HG02938 (cell line): ENCODE measurements around the gene SHROOM3.

Experiments used
- ATAC-seq: cut with Tn5 transposase; IDR thresholded peaks from one replicate; pipeline ENCODE4 v1.9.1; 2021; ENCODE audit warnings: mild to moderate bottlenecking, moderate library complexity; ENCODE audit not compliant: unreplicated experiment

The SHROOM3 gene

DNA sequence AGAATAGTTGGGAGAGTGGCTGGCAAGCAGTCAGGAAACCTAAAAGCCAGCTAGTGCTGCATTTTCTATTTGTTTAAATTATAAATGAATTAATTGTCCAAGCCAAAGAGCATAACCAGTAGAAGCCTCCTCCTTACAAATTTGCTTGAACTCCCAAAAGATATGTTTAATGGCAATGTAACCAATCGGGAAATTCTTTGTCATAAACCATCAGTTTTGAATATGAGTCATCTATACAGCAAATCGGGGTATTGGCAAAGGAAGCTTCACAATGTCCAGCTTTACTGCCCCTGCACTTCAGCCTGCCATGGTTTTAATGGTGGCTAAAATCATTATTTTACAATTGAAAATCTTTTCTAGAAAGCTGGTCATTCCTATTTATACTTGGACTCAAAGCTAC lies 216.6 kb downstream of the SHROOM3 start:
- no peak for ATAC-seq

- no peak for ATAC-seq
These were observed 217.4 kb downstream of the SHROOM3 start for GRCh38 chr4:76652389-76652788.

GRCh38 chr4:76654084-76654483 lies 219.1 kb downstream of the SHROOM3 start:
- ATAC-seq: no peak

- ATAC-seq: no peak
These were observed 219.8 kb downstream of the SHROOM3 start for GRCh38 chr4:76654791-76655190.

GRCh38 chr4:76655566-76656479 lies 220.8 kb downstream of the SHROOM3 start:
- no peak for ATAC-seq

- ATAC-seq: no peak
These were observed 222.4 kb downstream of the SHROOM3 start for GRCh38 chr4:76657443-76657842.

DNA sequence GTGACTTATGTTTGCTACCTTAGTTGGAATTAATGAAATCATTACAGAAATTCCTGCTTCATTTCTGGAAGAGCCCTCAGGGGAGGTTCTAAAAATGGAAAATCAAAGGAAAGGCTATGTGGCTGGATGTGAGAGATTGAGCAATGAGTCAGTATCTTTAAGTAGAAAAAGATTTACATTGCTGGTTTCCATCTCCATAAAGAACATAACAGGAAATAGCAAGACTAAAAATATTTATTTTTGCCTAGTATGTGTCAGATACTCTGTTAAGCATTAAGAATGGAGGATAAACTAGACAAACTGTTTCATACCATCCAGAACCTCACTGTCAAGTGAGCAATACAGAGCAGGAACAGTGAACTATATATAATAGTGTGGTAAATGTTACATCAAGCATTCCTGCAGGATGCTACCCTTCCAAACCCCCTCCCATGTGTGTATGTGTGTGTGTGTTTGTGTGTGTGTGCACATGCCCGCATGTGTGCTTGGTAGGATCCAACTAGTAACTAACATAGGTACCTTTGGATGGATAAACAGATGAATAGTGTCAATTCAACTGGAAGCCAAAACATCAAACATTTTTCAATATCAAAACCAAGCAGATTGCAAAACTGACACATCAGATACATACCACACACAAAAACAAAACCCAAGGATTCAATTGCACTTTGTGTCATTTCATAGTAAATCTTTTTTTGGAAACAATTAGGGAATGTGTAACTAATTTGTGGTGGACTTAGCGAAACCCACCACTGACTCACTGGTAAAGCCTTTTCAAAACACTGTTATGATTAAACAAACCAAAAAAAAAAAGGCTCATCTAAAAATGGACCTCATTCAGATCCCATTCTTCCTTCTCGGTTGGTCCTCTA lies 223.4 kb downstream of the SHROOM3 start:
- peak; percentile 64 for ATAC-seq

GRCh38 chr4:76659103-76659490 lies 224.1 kb downstream of the SHROOM3 start:
- ATAC-seq: no peak

DNA sequence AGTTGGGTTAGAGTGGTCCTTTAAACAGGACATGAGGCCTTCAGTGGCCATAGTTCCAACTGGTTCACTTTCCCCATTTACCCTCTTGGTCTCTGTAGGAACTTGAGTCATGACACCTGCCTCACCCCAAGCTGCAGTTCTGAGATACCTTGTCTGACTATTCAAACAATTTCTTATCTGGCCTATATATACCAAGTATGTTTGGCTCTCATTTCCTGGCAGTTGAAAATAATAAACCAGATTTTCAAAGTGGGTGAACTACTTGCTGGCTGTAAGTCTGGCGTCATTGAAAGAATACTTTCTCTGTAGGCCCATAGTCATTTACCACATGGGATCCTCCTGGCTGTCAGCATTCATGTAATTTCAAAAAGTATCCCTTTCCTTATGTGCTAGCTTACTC lies 228.8 kb downstream of the SHROOM3 start:
- no peak for ATAC-seq

- no peak for ATAC-seq
These were observed 230.1 kb downstream of the SHROOM3 start for GRCh38 chr4:76665153-76665552.

DNA sequence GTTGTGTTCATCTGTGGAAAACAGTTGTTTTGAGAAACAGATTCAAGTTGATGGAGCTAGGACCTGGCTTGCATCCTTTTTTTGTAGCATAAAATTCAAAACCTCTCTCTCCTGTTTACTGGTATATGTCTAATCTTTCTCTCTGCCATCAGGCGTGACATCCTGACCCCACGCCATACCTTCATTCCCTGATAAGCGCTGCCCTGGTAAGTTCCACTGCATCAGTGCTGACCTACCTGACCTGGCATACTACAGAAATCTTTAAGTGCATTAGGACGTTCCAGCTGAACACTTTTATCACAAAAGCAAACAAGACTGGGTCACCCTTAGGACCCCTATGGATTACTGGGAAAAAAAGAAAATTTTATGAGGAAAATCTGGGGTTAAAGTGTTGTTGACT lies 230.7 kb downstream of the SHROOM3 start:
- no peak for ATAC-seq

- ATAC-seq: peak; percentile 77
These were observed 232.0 kb downstream of the SHROOM3 start for GRCh38 chr4:76666944-76667532.

GRCh38 chr4:76670631-76671030 lies 235.6 kb downstream of the SHROOM3 start:
- ATAC-seq: no peak

DNA sequence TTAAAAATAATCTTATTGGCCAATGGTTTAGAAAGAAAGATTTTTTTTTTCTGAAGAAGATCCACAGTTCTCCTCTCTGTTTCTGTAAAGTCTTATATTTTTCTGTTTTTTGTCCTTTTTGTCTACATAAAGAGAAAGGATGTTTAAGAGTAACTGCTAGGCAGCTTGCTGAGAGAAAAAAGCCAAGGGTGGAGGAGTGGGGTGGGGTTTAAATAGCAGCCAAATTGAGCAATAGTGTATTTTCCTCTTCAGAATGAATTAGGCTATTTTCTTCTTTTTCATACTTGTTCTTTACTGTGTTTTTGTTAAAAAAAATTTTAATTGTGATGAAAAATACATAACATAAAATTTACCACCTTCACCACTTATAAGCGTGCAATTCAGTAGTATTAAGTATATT lies 238.3 kb downstream of the SHROOM3 start:
- ATAC-seq: no peak

DNA sequence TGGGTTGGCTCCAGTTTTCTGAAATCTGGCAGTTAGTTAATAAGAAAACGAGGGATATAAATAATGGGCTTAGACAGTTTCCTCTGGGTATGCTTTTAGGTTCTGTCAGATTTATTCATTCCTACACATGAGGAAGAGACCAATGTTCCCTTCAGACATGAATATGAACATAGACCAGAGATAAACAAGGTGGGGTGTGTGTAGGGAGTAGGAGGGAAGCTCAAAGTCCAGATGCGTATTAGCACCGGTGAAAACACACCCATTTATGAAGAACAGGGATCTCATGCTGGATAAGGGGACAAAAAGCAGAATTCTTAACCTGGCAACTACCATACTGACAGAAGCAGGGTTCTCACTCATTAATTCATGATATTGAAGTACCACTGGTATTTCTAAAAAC lies 240.0 kb downstream of the SHROOM3 start:
- ATAC-seq: no peak

- ATAC-seq: no peak
These were observed 242.7 kb downstream of the SHROOM3 start for GRCh38 chr4:76677571-76678326.

- no peak for ATAC-seq
These were observed 244.7 kb downstream of the SHROOM3 start for GRCh38 chr4:76679691-76680090.

DNA sequence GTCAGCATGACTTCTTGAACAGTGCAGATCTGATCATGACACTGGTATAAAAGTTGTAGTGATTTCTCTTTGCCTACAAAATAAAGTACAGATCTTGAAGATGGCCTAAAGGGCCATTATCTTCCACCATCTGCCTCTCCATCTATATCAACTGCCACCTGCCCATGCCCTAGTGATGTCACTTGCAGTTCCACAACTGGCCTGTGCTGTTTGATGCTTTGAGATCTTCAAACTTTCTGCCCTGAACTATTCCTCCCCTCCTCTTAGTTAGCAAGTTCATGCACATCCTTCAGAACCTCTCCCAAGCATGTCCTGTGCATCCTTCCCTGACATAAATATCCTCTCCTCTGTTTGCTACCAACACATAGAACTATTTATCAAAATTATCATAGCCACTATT lies 245.9 kb downstream of the SHROOM3 start:
- peak; percentile 77 for ATAC-seq

DNA sequence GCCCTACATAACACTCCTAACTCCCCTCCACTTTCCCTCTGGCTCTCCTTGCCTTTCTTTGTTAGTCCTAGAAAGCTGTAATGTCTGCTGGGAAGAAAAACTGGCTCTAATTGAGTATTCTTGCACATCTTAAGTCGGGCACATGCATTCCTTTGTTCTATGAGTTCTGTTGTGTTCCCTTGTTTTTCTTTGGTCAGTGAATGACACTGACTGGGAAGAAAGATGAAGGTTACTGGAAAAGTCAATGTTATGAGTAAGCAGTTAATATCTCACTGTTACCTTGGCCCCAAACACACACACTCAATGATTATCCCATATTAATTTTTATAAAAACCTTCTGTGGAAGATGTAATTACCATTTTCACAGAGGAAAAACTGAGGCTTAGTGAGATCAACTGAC lies 247.0 kb downstream of the SHROOM3 start:
- no peak for ATAC-seq

GRCh38 chr4:76683144-76683543 lies 248.1 kb downstream of the SHROOM3 start:
- no peak for ATAC-seq
